Activated CD8-positive, alpha-beta memory T cell treated with anti-CD3 and anti-CD28 coated beads, Interleukin-2, amount 10 ng/mL, durations not matched to agents 7 days and 5 days (primary cell): Measurements from ENCODE around the gene OPCML. TPM values are rescaled to one million over a fixed set of nuclear protein-coding genes. Genes with fewer than 3 reads are reported as not detected.

Experiments
- ATAC-seq: fragments of 150-1000 bp; cut with Tn5 transposase; one replicate; pipeline ENCODE4 v1.10.0; 2021; ENCODE audit warnings: moderate library complexity
- CTCF ChIA-PET: fragments of 350-600 bp; sonication (Branson Sonifier 250); formaldehyde crosslinking; loops from one replicate; lab custom pipeline; 2021; ENCODE audit warnings: antibody characterized with exemption; lab: Charles Lee
- DNase-seq: peaks from one replicate; pipeline ENCODE4 v3.0.0-alpha.2; 2020
- H3K27ac Mint-ChIP-seq: one replicate; pipeline ENCODE4 v1.8.0; 2021; ENCODE audit warnings: mild to moderate bottlenecking, mixed read lengths
- H3K27me3 Mint-ChIP-seq: one replicate; pipeline ENCODE4 v1.8.0; 2021; ENCODE audit warnings: mixed read lengths
- H3K36me3 Mint-ChIP-seq: one replicate; pipeline ENCODE4 v1.8.0; 2021; ENCODE audit warnings: mild to moderate bottlenecking, mixed read lengths
- H3K4me1 Mint-ChIP-seq: one replicate; pipeline ENCODE4 v1.8.0; 2021; ENCODE audit warnings: mixed read lengths
- H3K4me3 Mint-ChIP-seq: one replicate; pipeline ENCODE4 v1.8.0; 2021; ENCODE audit warnings: mild to moderate bottlenecking, moderate library complexity, mixed read lengths
- H3K9me3 Mint-ChIP-seq: one replicate; pipeline ENCODE4 v1.8.0; 2022; ENCODE audit warnings: low read depth, mixed read lengths
- total RNA-seq, 2 experiments: library from RNA; stranded (reverse); gene quantifications; one replicate each; pipeline ENCODE4 v1.2.3, GENCODE V29; 2021

The OPCML gene
- total RNA-seq, 2 experiments from 2014 or later, result not detected

GRCh38 chr11:133525976-133526375 is 6.3 kb downstream of the OPCML start:
- no peak overlapping the region for H3K27ac Mint-ChIP-seq
- H3K36me3 Mint-ChIP-seq, result no peaks in the 10 kb centered on the region
- no peaks in the 10 kb centered on the region for H3K4me1 Mint-ChIP-seq
- ATAC-seq (no peak), DNase-seq (no peak)
- CTCF ChIA-PET, result no interaction called here
- H3K9me3 Mint-ChIP-seq, result no peaks in the 10 kb centered on the region
- H3K27me3 Mint-ChIP-seq, result peaks cover 19% of the 10 kb centered on the region
- no peak overlapping the region for H3K4me3 Mint-ChIP-seq

DNA sequence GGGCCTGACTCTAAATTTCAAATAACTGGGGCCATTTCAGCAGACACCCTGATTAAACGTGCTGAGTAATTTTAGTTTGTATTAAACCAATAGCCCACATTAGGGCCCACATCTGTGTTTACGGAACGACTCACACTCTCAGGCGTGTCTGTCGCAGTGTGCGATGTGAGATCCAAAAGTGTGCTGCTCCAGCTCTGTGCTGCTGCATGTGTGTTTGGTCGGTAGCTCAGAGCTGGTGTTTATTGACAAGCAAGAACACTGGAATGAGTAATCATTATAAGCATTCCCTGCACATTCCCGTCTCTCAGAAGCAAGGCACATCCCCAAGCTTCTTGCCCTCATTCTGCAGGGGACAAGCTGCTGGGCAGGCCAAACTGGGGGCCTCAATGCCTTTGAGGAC is 7.8 kb downstream of the OPCML start:
- Mint-ChIP-seq H3K4me1 (no peaks in the 10 kb centered on the region), H3K27me3 (peaks cover 7% of the 10 kb centered on the region), H3K27ac (no peak overlapping the region), H3K9me3 (no peaks in the 10 kb centered on the region), H3K4me3 (no peak overlapping the region), H3K36me3 (no peaks in the 10 kb centered on the region)
- DNase-seq, result no peak
- no peak for ATAC-seq
- CTCF ChIA-PET, result no interaction called here

DNA sequence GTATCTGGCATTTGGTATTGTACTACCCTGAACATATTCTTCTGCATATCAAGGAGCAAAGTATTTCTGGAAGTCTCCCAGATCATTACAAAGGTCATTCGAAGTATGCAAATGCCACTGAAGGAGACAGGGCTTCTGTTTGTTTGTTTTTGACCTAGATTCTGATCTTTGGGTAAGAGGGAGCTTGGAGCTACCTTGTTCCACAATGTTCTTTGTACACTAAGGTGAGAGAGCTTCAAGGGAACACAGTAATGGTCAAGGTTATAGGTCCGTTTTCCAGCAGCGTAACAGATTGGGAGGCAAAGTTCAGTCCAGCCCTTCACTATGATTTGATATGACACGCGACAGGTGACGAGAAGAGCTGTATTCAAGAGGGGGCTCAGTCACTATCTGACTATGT is 10.0 kb downstream of the OPCML start:
- no peak overlapping the region for H3K27ac Mint-ChIP-seq
- no peak for DNase-seq
- H3K36me3 Mint-ChIP-seq, result no peaks in the 10 kb centered on the region
- no peaks in the 10 kb centered on the region for H3K4me1 Mint-ChIP-seq
- peaks cover 4% of the 10 kb centered on the region for H3K9me3 Mint-ChIP-seq
- CTCF ChIA-PET, result no interaction called here
- ATAC-seq, result no peak
- H3K27me3 Mint-ChIP-seq, result no peaks in the 10 kb centered on the region
- H3K4me3 Mint-ChIP-seq, result no peak overlapping the region

DNA sequence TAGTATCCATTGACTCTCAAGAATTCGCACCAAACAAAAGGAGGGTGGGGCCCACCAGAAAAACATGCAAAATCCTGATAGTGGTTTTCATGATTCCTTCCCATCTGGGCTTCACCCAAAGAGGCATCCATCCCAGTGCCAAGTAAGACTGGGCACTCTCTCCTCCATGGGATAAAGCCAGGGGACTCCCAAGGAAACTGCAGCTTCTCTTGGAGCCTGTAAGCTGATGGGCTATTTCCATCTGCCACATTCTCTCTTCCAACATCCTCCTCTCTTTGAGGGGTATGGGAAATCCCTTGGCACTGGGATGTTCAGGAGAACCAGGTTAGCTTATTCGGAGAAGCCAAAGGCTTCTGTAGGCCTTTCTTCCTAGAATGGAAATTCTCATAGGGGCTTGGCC is 10.8 kb downstream of the OPCML start:
- ATAC-seq, result no peak
- no peaks in the 10 kb centered on the region for H3K36me3 Mint-ChIP-seq
- H3K27ac Mint-ChIP-seq, result no peak overlapping the region

DNA sequence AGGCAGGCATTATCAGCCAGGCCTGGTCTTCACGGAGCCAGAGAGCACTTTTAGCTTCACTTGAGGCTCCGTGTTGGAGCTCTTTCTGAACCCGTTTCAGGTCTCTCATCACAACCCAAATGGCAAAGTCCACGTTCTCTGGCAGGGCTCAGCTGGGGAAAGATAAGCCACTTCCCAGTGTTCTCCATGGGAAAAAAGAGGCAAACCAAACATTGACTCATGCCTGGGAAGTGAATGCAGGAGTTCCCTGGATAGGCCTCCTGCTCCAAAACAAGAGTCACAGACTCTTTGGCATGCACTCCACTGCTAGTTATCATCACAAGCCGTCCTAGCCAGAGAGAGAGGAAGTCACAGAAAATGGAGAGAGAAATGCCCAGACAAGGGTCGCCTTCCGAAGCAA is 11.6 kb downstream of the OPCML start:
- H3K4me3 Mint-ChIP-seq, result no peak overlapping the region
- no peaks in the 10 kb centered on the region for H3K36me3 Mint-ChIP-seq
- no peaks in the 10 kb centered on the region for H3K27me3 Mint-ChIP-seq
- DNase-seq, result no peak
- no peak for ATAC-seq
- H3K9me3 Mint-ChIP-seq, result peaks cover 4% of the 10 kb centered on the region
- H3K4me1 Mint-ChIP-seq, result no peaks in the 10 kb centered on the region
- CTCF ChIA-PET, result no interaction called here
- H3K27ac Mint-ChIP-seq, result no peak overlapping the region

More for the DNA sequence above, 10.8 kb downstream of the OPCML start:
- no peak for DNase-seq
- CTCF ChIA-PET, result no interaction called here
- no peak overlapping the region for H3K4me3 Mint-ChIP-seq
- H3K9me3 Mint-ChIP-seq, result peaks cover 4% of the 10 kb centered on the region
- H3K4me1 Mint-ChIP-seq, result no peaks in the 10 kb centered on the region
- H3K27me3 Mint-ChIP-seq, result no peaks in the 10 kb centered on the region

DNA sequence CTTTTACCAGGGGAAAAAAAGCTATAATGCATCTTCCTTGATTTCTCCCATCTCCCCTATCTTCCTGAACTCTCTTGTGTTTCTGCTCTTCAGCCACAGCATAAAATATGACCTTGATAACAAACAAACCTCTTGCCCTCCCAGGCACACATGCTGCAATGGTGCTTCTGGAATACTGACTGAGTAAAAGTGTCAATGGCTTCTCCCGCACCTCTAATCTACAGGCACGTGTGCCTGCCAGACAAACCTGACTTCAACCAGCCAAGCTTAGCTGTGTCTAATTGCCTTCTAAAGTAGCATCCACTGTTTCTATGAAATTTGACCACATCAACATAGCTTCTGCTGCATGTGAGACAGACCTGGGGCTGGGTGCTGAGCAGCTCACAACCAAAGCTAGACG is 12.7 kb downstream of the OPCML start:
- CTCF ChIA-PET, result no interaction called here

DNA sequence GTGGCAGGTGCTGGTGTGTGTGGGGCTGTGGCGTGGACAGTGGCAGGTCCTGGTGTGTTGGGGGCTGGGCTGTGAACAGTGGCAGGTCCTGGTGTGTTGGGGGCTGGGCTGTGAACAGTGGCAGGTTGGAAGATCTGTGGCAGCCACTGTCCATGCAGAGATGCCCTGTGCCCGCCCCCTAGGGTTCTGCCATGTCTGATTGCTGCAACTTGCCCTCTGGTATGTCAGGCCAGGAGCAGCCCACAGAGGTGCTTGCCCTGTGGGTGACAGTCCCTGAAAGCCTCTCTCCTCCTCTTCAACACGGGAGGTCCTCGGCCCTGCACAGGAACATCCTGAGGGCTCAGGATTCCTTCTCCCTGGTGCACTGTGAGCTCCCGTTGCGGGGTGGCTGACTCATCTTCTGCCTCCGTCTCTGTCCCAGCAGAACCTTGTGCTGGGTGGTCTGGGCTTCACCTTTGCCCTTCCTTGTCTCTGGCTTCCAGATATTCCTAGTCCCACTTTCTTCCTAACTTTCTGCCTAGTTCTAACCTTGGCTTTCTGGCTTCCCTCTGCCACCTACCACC is 13.5 kb downstream of the OPCML start:
- DNase-seq (no peak), ATAC-seq (no peak)
- CTCF ChIA-PET, result no interaction called here
- no peaks in the 10 kb centered on the region for H3K4me1 Mint-ChIP-seq
- peaks cover 4% of the 10 kb centered on the region for H3K9me3 Mint-ChIP-seq
- H3K4me3 Mint-ChIP-seq, result no peak overlapping the region
- H3K27me3 Mint-ChIP-seq, result no peaks in the 10 kb centered on the region
- H3K36me3 Mint-ChIP-seq, result no peaks in the 10 kb centered on the region
- no peak overlapping the region for H3K27ac Mint-ChIP-seq

More for the DNA sequence above, 12.7 kb downstream of the OPCML start:
- H3K27ac Mint-ChIP-seq, result no peak overlapping the region
- no peak for DNase-seq
- H3K4me3 Mint-ChIP-seq, result no peak overlapping the region
- H3K4me1 Mint-ChIP-seq, result no peaks in the 10 kb centered on the region
- no peaks in the 10 kb centered on the region for H3K36me3 Mint-ChIP-seq
- H3K9me3 Mint-ChIP-seq, result peaks cover 4% of the 10 kb centered on the region
- ATAC-seq, result no peak
- H3K27me3 Mint-ChIP-seq, result no peaks in the 10 kb centered on the region

DNA sequence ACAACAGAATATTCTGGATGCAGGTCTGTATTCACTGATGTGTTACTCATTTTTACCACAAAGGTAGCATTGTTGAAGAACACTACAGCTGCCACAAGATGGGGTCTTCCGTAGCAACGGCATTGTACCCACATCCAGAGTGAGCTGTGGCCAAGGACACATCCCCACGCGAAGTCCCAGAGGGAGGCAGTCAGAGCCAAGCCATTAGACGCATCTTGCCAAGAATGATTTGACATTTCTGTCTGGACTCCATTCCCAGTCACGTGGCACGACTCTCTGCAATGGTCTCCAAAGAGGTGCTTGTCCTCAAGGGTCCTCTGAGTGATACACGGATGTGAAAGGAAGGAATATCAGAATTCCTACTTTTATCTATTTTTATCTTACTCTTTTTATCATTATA is 15.5 kb downstream of the OPCML start:
- no peaks in the 10 kb centered on the region for H3K4me1 Mint-ChIP-seq
- no peaks in the 10 kb centered on the region for H3K36me3 Mint-ChIP-seq
- no peak for DNase-seq
- H3K27ac Mint-ChIP-seq, result no peak overlapping the region
- H3K9me3 Mint-ChIP-seq, result peaks cover 4% of the 10 kb centered on the region
- no peaks in the 10 kb centered on the region for H3K27me3 Mint-ChIP-seq
- no peak for ATAC-seq
- H3K4me3 Mint-ChIP-seq, result no peak overlapping the region
- CTCF ChIA-PET, result no interaction called here

GRCh38 chr11:133515107-133515506 is 17.2 kb downstream of the OPCML start:
- CTCF ChIA-PET, result no interaction called here
- Mint-ChIP-seq H3K27ac (no peak overlapping the region), H3K36me3 (no peaks in the 10 kb centered on the region), H3K27me3 (no peaks in the 10 kb centered on the region), H3K4me1 (no peaks in the 10 kb centered on the region), H3K4me3 (no peak overlapping the region), H3K9me3 (peaks cover 4% of the 10 kb centered on the region)
- ATAC-seq (no peak), DNase-seq (no peak)

DNA sequence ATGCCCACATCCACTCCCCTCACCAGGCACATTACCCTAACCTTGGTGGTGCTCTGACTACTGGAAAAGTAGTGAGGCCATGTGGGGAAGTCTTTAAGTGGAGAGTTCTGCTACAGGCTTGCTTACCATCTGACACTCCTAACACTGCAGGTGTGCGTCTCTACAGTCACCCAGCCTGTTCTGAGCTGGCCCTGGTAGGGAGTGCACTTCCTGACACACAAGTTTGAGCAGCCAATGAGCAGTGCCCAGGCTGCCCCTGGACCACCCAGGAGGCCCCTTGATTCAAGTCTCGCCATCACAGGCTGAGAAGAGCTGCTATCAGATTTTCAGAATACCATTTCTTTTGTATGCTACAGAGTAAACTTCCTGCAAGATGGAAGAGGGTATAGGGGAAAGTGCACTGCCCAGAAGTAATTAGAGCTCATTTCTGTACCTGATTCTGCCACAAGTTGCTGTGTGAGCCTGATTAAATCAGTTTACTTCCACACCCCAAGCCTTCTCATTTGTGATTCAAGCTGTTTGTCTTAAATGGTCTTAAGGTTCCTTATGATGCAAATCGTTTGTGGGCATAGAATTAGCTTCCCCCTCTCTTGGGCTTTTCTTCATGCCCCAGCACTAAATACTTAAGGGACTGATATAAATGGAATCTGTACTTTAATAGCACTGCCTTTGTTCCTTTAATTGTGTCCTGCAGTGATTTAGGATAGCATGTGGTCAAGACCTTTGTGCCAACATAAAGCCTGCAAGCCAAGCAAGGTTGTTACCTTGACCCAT is 22.2 kb downstream of the OPCML start:
- no peaks in the 10 kb centered on the region for H3K4me1 Mint-ChIP-seq
- no peak overlapping the region for H3K27ac Mint-ChIP-seq
- DNase-seq (no peak), ATAC-seq (no peak)
- no peaks in the 10 kb centered on the region for H3K27me3 Mint-ChIP-seq
- H3K9me3 Mint-ChIP-seq, result no peaks in the 10 kb centered on the region
- H3K4me3 Mint-ChIP-seq, result no peak overlapping the region
- H3K36me3 Mint-ChIP-seq, result no peaks in the 10 kb centered on the region
- CTCF ChIA-PET, result no interaction called here

GRCh38 chr11:133508468-133508867 is 23.8 kb downstream of the OPCML start:
- Mint-ChIP-seq H3K9me3 (no peaks in the 10 kb centered on the region), H3K4me3 (no peak overlapping the region), H3K27ac (no peak overlapping the region), H3K27me3 (no peaks in the 10 kb centered on the region), H3K4me1 (no peaks in the 10 kb centered on the region), H3K36me3 (no peaks in the 10 kb centered on the region)
- no peak for ATAC-seq
- no peak for DNase-seq
- CTCF ChIA-PET, result no interaction called here

DNA sequence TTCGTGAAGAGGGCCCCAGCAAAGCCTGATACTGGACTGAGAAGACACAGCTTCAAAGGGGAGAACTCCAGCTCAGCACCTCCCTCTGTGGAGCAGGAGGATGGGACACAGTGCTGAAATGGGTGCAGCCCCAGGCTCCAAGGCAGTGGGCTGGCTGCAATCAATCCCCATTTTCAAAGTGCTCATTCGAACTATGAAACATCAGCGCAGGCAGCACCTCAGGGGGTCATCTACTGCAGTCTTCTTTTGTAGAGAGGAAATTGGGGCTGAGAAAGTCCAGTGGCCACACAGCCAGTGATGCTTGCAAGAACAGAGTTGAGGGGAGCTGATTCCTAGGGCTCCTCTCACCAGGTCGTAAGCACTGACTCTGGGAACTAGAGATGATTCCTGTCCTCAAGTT is 25.1 kb downstream of the OPCML start:
- no peak for DNase-seq
- Mint-ChIP-seq H3K36me3 (no peaks in the 10 kb centered on the region), H3K27ac (no peak overlapping the region), H3K9me3 (no peaks in the 10 kb centered on the region), H3K4me1 (no peaks in the 10 kb centered on the region), H3K27me3 (no peaks in the 10 kb centered on the region), H3K4me3 (no peak overlapping the region)
- CTCF ChIA-PET, result no interaction called here
- ATAC-seq, result no peak

- ATAC-seq (no peak), DNase-seq (no peak)
- Mint-ChIP-seq H3K27me3 (no peaks in the 10 kb centered on the region), H3K9me3 (no peaks in the 10 kb centered on the region), H3K4me3 (no peak overlapping the region), H3K36me3 (no peaks in the 10 kb centered on the region), H3K27ac (no peak overlapping the region), H3K4me1 (no peaks in the 10 kb centered on the region)
- CTCF ChIA-PET, result no interaction called here
Observed at GRCh38 chr11:133506551-133507094, 25.7 kb downstream of the OPCML start.

GRCh38 chr11:133506023-133506422 is 26.3 kb downstream of the OPCML start:
- H3K4me3 Mint-ChIP-seq, result no peak overlapping the region
- H3K4me1 Mint-ChIP-seq, result no peaks in the 10 kb centered on the region
- H3K9me3 Mint-ChIP-seq, result no peaks in the 10 kb centered on the region
- no peaks in the 10 kb centered on the region for H3K27me3 Mint-ChIP-seq
- H3K27ac Mint-ChIP-seq, result no peak overlapping the region
- no peak for DNase-seq
- CTCF ChIA-PET, result no interaction called here
- H3K36me3 Mint-ChIP-seq, result no peaks in the 10 kb centered on the region
- ATAC-seq, result no peak
